Dedifferentiated amniotic fluid mesenchymal stem cell (primary cell): ENCODE measurements around the gene SLC38A11.
A peak's percentile ranks its signal among the peaks of the same experiment; 100 is the strongest.

Experiments used
- DNase-seq: peaks from one replicate; pipeline ENCODE4 v3.0.0-alpha.2; 2016; ENCODE audit errors: extremely low spot score

Gene SLC38A11

DNA sequence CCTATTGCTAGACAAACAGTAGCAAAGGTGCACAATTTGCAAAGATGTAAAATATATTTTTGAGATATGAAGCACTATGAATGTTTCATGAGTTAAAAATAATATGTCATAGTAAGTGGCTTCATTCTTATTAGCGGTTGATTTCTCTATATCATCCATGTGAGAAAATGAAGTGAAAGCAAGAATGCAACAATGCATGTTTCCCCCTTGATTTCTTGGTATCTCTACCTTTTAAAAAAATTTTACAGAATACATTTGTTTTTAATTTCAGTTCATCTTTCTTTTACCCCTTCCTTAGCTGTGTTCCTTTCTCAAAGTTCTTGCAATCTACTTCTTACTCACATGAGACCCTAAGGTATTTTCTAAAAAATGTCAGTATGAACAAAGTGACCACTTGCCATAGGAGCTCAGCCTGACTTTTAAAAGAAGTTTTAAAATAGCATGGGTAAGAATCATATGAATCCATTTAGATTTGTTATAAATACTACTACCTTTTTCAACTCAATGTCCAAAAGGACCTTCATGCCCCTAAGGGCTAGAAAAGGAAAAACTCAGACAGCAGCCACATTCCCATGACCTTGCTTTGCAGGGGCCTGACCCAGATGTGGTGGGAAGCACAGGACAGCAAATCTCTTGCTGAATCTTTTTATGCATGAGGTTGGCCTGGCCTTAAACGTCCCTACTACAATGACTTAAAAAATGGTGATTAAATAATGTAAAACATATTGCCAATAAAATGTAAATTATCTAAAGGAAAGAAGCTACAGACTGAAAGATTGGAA lies 14.8 kb upstream of the SLC38A11 start:
- DNase-seq, result no peak

DNA sequence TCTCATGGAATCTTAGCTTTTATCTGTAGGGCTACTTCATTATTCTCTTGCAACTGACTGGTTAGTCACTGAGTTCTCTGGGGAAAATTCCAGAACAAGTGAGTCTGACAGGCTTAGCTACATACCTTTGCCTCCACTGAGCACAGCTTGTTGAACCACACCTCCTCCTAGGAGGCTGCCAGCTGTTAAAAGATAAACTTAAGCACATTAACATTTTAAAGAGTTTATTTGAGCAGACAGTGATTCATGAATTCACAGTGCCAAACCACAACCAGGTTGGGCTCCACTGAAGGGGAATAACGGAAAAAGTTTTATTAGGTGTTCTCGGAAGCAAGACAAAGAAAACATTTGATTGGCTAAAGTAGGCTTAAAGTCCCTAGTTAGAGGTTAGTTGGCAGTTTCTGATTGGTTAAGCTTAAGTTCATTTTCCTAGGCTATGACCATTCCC lies 12.5 kb upstream of the SLC38A11 start:
- DNase-seq, result peak; percentile 46

DNA sequence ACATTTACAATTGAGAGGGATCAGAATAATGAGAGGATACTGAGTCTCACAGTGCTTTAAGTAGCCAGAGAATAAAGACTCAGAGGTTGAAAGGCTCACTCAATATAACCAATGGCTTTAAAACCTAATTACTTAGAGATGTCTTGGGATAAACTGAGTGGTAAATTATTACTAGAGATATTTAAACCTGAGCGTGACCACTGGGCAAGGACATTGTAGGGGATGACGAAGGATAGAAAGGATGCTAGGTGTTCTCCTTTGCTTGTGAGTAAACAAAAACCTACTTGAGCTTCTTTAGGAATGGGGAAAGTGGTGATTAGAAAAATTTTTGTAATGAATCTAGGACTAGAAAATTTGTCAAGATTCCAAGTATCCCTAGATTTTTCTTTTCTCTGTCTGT lies 12.0 kb upstream of the SLC38A11 start:
- no peak for DNase-seq

DNA sequence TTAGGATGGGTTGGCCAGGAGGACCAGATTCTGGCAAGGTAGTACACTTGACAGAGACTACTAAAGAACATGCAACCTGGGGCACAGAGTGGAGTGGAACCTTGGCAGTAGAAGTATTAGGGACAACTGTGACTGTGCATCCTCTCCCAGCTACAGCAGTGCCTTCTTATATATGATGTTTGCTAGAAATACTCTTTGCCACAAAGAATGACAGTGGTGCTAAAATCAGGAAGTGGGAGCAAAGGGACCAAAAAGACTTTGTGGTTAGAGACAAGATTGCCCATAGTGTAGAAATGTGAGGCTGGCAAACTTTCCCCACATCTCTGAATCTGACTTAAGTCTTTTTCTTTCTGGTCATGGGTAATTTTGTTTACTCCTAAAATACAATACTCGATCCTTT lies 9.4 kb upstream of the SLC38A11 start:
- no peak for DNase-seq

DNA sequence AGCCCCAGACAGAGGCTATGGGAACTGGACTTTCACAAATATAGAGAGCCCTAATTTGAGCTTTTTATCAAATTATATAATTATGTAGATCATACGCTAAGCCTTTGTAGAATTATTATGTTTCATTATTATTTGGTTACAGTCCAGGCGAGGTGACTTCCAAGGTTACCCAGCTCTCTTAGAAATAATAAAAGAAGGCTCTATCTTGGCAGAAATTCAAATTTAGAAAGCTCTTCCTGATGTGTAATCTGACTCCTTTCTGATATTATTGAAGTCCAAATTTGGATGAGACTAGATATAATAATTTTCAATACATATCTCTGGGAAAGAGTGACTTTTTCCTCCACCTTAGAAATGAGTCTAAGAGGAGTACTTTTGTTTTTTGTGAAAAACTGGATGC lies 4.8 kb upstream of the SLC38A11 start:
- DNase-seq, result no peak

DNA sequence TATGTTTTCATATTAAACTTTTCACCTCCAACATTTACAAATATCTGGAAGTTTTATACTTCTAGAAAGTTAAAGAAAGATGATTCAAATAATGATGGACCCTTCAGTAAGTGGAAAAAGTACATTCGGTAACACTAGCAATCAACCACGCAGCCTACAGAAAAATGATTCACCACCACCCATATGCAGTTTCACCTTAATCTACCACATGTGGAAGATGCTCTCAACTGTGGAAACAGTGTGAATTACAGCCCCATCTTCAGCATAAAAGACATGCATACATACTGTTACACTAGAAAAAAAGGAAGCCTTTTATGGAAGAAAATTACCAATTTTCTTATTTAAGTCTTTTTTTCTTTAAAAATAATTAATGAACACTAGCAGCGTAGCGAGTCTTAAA lies 1.1 kb downstream of the SLC38A11 start:
- no peak for DNase-seq

DNA sequence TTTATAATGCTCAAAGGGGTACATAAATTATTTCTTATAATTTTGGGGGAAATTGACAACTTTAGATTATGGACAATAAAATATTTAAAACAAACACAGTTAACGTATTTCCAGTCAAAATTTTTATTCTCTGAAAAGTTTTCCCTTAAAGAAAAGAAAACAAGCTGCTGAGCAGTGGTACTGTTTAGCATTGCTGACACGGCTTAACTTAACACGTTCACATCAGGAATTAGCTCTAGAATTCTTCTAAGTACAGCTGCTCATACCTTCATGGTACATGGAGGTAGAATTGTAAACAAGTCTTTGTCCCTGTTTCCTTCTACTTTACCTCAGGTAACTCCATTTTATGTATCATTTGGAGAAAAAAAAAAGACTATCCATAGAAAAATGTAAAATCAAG lies 2.0 kb downstream of the SLC38A11 start:
- DNase-seq, result no peak

DNA sequence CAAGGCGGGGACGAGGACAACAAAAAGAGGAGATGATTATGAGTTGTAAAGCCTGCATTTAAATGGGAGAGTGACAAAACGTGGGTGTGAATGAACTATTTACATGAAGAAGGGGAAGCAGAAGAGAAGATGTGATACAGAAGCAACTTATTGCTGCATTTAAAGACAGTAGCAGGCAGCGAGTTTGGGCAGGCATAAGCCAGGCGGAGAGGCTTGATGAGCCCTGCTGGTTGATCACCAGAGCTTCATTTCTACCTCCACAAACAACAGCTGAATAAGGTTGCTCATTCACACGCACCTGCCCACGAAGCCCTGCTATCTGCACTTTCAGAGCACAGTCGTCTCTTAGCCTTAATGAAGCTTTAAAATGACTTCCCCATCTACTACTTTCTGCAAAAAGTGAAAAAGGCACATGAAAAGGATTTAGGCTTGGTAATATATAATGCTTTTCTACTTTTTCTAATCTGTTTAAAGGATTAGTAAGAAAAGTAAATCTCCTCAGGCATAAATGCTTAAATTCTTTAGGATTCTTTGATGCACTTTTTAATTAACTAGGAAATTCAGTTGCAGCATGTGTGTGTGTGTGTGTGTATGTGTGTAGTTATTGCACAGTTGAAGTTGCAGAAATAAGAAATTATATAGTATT lies 3.1 kb downstream of the SLC38A11 start:
- no peak for DNase-seq

DNA sequence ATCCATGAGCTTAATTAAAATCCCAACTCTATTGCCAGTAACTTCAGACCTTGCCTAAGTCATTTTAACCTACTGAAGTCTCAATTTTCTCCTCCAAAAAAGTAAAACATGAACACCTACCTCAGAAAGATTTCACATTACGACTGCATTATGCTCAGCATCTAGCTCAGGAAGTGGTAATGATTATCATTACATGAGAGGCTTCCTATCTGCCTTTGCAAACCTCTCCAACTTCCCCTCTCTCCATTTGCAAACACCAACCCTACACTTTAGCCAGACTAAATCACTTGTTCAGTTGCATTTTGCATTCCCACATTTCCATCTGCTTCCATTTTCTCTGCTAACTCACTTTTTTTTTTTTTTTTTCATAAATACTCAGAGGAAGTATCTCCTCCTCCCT lies 6.8 kb downstream of the SLC38A11 start:
- no peak for DNase-seq

DNA sequence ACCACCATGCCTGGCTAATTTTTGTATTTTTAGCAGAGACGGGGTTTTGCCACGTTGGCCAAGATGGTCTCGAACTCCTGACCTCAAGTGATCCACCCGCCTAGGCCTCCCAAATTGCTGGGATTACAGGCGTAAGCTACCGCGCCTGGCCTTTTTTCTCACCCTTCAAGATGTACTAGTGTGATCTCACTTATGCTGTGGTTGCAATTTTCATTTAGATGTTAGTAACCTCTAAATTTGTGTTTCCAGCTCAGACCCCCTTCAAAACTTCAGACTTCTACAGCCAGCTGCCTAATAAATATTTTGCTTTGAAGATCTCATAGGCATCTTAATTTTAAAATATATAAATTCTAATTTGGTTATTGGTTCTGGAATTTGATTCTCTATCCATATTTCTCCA lies 8.0 kb downstream of the SLC38A11 start:
- DNase-seq, result no peak

DNA sequence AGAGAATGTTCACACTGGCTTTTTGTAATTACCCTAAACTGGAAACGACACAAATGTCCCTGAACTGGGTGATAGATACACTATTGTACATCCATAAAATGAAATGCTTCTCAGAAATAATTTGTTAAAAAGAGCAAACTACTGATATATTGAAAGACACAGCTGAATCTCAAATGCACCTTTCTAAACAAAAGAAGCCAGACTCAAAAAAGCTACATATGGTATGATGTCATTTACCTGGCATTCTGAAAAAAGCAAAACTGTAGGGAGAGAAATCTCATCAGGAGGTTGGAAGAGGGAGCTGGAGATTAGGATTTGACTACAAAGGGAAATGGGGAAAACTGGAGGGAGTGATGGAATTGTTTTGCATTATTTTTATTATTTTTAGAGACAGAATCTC lies 12.0 kb downstream of the SLC38A11 start:
- DNase-seq, result no peak

DNA sequence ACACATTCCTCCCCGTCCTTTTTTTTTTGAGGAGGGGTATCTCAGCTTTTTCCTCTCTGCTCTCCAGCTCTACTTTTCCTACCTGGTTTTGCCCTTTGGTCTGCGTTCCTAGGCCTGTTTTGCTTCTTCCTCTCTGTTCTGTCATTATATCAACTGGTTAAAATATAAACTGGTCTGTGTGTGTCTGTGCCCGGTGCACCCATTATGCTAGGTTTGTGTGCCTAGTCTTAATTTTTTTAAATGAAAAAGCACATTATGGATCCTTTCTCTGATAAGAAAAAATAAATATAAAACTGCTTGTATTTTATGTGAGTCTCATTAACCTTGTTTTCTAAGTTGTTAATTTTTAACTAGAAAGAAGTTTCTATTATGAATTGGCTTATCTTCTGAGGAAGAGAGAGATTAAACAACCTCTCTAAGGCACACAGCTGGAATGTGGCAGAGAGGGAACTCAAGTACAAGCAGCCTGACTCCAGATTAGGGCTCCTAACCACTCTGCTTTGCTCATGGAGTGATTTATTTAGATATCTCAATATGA lies 17.4 kb downstream of the SLC38A11 start:
- no peak for DNase-seq

DNA sequence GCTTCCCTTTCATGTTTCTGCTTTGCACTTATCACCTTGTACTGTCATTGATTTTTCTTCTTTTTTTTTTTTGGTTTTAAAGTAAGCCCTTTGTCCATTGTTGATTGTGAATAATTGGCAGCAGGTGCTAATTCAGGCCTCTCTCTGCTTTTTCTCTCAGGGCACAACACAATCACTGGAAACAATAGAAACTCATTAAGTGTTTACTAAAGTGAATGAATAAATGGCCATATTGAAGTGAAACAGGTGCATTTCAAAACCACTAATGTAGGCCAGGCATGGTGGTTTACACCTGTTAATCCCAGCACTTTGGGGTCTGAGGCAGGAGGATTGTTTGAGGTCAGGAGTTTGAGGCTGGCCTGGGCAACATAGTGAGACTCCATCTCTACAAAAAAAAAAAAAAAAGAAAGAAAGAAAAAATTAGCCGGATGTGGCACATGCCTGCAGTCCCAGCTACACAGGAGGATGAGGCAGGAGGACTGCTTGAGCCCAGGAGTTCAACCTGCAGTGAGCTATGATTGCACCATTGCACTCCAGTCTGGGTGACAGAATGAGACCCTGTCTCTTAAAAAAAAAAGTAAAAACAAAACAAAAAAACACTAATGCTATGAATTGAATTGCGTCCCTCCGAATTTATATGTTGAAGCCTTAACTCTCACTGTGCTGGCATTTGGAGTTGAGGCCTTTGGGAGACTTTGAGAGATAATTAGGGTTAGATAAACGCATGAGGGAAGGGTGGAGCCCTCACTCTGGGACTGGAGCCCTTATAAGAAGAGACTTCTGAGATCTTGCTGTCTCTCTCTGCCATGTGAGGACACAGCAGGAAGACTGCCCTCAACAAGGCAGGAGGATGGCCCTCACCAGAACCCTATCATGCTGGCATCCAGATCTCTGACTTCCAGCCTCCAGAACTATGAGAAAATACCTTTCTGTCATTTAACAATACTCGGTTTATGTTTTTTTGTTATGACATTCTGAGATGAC lies 19.9 kb downstream of the SLC38A11 start:
- DNase-seq, result no peak

DNA sequence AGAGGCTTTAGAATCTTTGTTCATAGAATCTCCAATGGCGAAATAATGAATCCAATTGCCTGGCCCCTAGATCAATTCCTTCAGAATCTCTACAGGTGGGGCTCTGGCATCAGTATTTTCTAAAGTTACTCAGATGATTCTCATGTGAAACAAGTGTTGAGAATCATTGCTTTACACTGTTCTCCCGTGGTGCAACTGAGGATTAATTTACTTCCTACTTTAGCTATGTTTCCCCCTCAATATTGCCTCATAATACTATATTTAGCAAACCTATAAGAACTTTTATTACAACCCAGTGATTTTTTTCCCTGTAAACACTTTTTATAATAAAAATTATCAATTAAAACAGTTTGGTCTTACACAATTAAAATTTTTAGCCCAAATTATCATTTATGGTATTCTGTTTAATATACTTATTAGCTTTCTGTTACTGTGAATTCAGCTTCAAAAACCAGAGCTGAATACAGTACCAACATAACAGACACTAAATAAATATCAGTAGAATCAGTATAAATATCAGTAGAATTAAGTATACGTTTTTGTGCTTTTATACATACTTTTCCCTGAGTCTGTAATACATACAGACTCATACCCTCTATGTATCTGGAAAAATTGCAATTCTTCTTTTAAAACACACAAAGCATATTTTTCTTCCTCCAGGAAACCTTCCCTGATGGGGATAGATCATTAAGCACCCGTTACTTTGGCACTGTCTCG lies 20.8 kb downstream of the SLC38A11 start:
- DNase-seq, result no peak

DNA sequence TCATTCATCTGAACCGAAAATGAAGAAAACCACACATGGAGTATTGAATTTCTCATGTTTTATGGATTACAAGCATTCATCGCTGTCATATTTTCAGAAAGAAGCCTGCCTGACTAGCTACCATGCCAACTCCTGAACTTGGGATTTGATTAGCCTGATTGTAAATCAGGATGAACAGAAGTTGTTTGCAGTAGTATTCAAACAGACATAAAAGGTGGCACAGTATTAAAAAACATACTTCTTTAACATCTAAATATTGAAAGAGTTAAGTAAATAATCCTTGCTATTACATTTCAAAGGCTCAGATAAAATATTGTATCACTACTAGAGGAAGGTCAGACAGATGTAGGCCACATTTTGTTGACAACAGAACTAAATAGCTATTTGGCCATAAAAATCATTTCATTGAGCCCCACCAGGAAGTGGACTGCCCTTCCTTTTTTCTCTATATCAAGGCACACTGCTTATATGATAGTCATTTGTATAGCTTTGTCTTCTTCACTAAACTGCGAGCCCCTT lies 21.6 kb downstream of the SLC38A11 start:
- DNase-seq, result no peak

DNA sequence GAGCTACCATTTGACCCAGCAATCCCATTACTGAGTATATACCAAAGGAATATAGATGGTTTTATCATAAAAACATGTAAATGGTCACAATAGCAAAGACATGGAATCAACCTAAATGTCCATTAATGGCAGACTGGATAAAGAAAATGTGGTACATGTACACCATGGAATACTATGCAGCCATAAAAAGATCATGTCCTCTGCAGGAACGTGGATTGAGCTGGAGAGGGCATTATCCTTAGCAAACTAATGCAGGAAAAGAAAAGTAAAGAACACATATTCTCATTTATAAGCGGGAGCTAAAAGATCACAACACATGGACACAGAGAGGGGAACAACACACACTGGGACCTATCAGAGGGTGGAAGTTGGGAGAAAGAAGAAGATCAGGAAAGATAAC lies 22.9 kb downstream of the SLC38A11 start:
- no peak for DNase-seq

DNA sequence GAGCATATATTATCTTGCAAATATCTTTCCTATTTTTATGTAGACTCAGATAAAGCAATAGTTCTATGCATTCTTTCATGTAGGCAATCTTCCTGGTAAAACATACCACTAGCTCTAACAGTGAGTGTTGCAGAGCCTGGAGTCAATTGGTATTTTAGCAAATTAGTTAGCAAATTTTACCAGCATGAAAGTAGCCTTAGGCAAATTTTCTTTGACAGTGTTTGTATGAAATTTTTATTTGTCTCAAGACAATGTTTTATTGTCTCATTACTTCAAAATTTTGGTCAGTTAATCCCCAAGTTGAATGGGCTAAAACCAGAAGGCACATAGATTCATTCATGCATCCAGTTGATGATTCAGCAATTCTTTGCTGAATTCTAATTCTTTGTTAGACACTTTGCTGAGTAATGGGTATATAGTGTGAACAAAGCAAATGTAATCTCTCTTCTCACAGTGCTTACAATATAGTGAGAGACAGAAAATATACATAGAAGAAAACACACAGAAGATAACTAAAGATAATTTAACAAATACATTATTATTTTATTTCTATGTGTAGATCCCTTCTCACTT lies 27.1 kb downstream of the SLC38A11 start:
- DNase-seq, result no peak

DNA sequence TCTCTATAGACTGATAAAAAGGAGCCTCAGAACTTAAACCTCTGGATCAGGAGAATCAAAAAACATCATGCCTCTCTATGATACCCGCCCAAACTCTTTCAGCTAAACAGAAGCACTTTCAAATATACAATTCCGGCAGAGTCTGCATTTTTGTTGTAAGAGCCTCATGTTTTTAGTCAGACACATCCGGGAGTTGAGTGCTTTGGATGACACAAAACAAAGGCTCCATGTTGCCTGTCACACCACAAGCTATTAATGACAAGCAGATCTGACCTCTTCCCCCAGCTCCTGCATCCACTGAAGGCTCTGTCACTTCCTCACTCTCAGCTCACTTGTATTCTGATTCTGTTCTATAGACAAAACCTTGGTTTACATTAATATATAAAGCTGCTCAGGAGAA lies 33.2 kb downstream of the SLC38A11 start:
- no peak for DNase-seq

DNA sequence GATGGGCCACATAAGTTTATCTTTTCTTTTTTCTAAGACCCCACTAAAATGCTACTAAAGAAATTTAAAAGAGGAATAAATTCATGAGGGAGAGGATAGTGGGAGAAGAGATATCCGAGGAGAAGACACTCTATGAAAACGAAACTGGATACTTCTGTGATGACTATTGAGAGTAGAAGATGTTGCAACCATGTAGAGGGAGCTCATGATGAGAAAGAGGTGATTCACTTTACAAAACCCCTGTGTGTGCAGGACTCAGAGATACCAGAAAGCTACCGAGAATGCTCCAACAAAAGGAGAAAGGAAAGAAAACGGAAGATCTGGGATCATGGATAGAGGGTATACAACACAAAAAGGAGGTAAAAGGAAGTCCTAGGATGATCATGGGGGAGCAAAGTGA lies 34.9 kb downstream of the SLC38A11 start:
- peak; percentile 84 for DNase-seq

DNA sequence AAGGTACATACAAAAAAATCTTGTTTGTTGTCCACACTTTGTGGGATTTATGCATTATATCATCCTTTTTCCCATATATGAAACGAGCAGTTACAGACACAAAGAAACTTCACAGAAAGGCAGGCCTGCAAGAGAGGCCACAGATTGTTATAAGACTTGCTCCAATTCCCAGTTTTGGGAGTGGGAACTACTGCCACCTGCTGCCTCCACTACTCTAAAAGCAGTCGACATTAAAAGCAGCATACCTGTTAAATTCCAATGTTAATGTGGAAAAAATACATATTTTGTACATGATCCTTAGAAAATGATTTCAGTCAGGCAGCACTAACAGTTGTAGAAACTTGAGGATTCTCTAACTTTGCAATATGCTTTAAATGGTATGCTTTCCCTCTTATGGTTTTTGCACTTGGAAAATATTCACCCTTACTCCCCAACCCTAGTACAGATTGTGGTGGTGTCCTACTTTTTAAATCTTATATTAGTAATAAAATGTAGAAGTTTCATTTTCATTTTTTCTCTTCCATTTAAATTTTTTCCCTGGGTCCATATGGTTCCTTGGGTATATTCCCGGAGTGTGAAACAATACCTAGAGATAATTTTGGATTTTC lies 37.9 kb downstream of the SLC38A11 start:
- no peak for DNase-seq
